ENCODE measurements around the gene TFEC. TPM values are rescaled to one million over a fixed set of nuclear protein-coding genes. Genes with fewer than 3 reads are reported as not detected.
"Not testable (repeated sequence)": the region's sequence is repeated elsewhere in the genome, so short reads cannot be mapped to it uniquely, and the experiment has no call there.

TFEC gene
- total RNA-seq, 2 experiments from 2014 or later: 1.0 to 1.2 TPM

DNA sequence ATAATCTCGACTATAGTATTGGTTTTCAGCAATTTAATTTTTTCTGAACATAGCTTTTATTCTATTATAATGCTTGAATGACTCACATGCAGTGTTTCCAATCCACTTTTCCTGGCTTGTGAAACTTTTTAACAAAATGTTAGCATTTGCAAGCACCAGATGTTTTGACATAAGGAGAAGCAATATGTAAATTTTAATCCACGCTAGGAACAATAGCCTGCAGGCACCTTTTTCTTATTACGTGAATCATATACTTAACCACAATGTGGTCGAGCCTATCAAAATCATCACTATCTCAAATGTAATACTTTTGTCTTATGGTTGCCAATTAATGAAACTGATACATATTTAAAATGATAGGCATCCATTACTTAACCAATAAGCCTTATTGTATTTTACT, 97.1 kb downstream of the TFEC start:
- DNase-seq (no peak), ATAC-seq (no peak)
- no peaks in the 10 kb centered on the region for H3K27me3 Mint-ChIP-seq
- H3K9me3 Mint-ChIP-seq (ENCODE audit: low read depth): no peaks in the 10 kb centered on the region
- H3K4me1 Mint-ChIP-seq: no peaks in the 10 kb centered on the region
- no peak overlapping the region for H3K27ac Mint-ChIP-seq
- H3K36me3 Mint-ChIP-seq: no peaks in the 10 kb centered on the region
- CTCF ChIA-PET: no interaction called here
- no peak overlapping the region for H3K4me3 Mint-ChIP-seq

DNA sequence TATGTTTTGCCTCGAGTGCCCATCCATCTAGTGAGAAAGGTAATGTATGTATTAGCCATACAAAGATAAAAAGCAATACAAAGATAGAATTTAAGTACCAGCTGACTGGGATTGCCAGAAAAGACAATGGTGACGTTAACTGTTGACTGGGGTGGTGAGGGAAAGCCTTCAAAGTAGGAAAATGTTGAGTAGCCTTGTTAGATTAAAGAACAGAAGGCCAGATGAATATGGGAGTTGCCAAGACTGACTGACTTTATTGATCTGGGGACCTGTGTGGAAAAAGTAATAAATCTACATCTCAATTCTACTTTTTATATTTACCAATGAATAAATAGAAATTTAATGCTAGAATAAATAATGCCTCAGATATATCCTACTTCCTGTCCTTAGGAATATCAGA, 97.7 kb downstream of the TFEC start:
- no peak for ATAC-seq
- no peak for DNase-seq
- no peak overlapping the region for H3K4me3 Mint-ChIP-seq
- H3K27ac Mint-ChIP-seq: no peak overlapping the region
- CTCF ChIA-PET: no interaction called here
- no peaks in the 10 kb centered on the region for H3K4me1 Mint-ChIP-seq
- H3K27me3 Mint-ChIP-seq: no peaks in the 10 kb centered on the region
- no peaks in the 10 kb centered on the region for H3K36me3 Mint-ChIP-seq
- no peaks in the 10 kb centered on the region for H3K9me3 Mint-ChIP-seq (ENCODE audit: low read depth)

DNA sequence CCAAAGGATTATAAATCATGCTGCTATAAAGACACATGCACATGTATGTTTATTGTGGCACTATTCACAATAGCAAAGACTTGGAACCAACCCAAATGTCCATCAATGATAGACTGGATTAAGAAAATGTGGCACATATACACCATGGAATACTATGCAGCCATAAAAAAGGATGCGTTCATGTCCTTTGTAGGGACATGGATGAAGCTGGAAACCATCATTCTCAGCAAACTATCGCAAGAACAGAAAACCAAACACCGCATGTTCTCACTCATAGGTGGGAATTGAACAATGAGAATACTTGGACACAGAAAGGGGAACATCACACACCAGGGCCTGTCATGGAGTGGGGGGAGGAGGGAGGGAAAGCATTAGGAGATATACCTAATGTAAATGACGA, 100.4 kb downstream of the TFEC start:
- CTCF ChIA-PET; H3K27me3 Mint-ChIP-seq; DNase-seq; H3K27ac Mint-ChIP-seq; H3K36me3 Mint-ChIP-seq; H3K4me3 Mint-ChIP-seq; ATAC-seq; H3K4me1 Mint-ChIP-seq; H3K9me3 Mint-ChIP-seq (ENCODE audit: low read depth): not testable (repeated sequence)

DNA sequence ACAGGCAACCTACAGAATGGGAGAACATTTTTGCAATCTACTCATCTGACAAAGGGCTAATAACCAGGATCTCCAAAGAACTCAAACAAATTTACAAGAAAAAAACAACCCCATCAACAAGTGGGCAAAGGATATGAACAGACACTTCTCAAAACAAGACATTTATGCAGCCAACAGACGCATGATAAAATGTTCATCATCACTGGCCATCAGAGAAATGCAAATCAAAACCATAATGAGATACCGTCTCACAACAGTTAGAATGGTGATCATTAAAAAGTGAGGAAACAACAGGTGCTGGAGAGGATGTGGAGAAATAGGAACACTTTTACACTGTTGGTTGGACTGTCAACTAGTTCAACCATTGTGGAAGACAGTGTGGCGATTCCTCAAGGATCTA, 100.8 kb downstream of the TFEC start:
- H3K27ac Mint-ChIP-seq; CTCF ChIA-PET; H3K4me3 Mint-ChIP-seq; H3K36me3 Mint-ChIP-seq; H3K4me1 Mint-ChIP-seq; H3K9me3 Mint-ChIP-seq (ENCODE audit: low read depth); H3K27me3 Mint-ChIP-seq; ATAC-seq; DNase-seq: not testable (repeated sequence)

DNA sequence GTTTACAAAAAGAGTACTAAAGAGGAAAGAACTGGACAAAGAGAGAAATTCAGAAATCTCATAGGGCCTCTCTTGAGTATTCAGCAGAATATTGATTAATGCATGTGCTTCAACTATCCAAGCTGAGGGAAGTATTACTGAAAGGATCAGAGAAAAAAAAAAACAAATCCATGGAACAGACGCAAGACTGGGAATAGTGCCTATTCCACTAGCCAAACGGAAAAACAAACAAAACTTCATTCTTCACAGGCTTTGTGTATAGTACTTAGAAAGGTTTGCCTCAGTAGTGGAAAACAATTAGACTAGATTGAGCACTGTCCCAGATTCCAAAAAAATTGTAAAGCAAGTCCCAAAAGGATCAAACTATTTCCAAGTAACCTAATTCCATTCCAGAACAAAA, 106.2 kb downstream of the TFEC start:
- Mint-ChIP-seq H3K36me3 (no peaks in the 10 kb centered on the region), H3K4me3 (no peak overlapping the region), H3K27me3 (no peaks in the 10 kb centered on the region), H3K4me1 (no peaks in the 10 kb centered on the region), H3K9me3 (ENCODE audit: low read depth) (no peaks in the 10 kb centered on the region), H3K27ac (no peak overlapping the region)
- DNase-seq (no peak), ATAC-seq (no peak)
- CTCF ChIA-PET: no interaction called here

DNA sequence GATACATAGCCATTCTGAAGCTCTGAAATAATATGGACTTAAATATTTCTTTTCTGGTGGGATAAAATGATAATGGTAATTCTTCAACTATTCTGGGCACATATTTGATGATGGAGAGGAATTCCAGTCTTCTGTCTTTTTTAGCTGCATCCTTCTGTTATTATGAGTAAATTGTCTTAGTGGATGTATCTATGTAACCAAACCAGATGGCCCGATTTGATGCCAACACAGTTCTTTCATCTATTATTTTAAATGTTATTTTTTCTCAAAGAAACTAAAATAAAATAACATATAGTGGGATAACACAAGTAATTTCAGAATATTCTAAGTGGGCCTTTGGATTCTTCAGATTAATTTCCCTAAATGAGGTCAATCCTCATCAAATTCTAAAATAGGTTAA, 110.2 kb downstream of the TFEC start:
- no peak overlapping the region for H3K4me3 Mint-ChIP-seq
- DNase-seq (no peak), ATAC-seq (no peak)
- H3K27me3 Mint-ChIP-seq: no peaks in the 10 kb centered on the region
- CTCF ChIA-PET: no interaction called here
- no peaks in the 10 kb centered on the region for H3K4me1 Mint-ChIP-seq
- H3K9me3 Mint-ChIP-seq (ENCODE audit: low read depth): no peaks in the 10 kb centered on the region
- no peaks in the 10 kb centered on the region for H3K36me3 Mint-ChIP-seq
- H3K27ac Mint-ChIP-seq: no peak overlapping the region

DNA sequence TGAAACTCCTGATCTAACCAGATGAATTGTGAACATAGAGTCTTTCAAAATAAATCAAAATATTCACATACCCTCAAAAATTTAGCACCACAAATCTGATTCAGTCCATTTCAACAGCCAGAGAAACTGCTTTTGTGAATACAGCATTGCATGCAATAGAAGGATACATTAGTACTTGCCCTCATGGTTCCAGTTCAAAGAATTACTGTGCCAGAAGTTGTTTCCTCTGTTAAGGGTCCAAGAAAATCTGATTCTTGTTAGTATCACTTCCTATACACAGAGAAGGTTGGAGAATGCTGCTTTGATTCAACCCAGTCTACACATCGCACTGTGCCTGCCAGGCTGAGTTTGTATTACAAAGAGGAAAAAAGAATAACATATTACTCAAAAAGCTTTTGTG, 115.6 kb downstream of the TFEC start:
- H3K27me3 Mint-ChIP-seq: peaks cover 18% of the 10 kb centered on the region
- no peaks in the 10 kb centered on the region for H3K9me3 Mint-ChIP-seq (ENCODE audit: low read depth)
- H3K27ac Mint-ChIP-seq: no peak overlapping the region
- ATAC-seq: no peak
- CTCF ChIA-PET: interaction anchor here (0.9 kb wide), 1 partner anchor 10 kb away, joined by 3 read pairs; no protein-coding TSS in a partner anchor
- no peaks in the 10 kb centered on the region for H3K36me3 Mint-ChIP-seq
- H3K4me3 Mint-ChIP-seq: no peak overlapping the region
- no peak for DNase-seq
- no peaks in the 10 kb centered on the region for H3K4me1 Mint-ChIP-seq

DNA sequence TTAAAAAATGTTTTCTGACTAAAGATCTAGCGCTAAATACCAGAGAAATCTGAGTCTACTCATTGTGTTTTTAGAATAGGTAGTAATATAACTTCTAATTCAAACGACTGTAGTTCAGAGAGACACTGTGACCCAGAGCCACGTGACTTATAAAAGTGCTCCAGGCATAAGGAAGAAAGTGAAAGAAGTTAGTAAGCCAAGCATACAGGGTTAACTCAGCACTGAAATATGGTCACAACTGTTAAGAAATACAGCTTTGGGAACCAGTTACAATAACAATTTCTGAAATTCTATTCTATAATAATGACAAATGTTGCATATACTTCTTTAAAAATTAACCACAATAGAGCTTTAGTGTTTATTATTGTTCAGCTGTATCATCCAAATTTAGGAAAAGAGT, 119.1 kb downstream of the TFEC start:
- Mint-ChIP-seq H3K36me3 (no peaks in the 10 kb centered on the region), H3K4me1 (no peaks in the 10 kb centered on the region), H3K27me3 (peaks cover 29% of the 10 kb centered on the region), H3K9me3 (ENCODE audit: low read depth) (no peaks in the 10 kb centered on the region), H3K27ac (no peak overlapping the region), H3K4me3 (no peak overlapping the region)
- no peak for DNase-seq
- CTCF ChIA-PET: no interaction called here
- no peak for ATAC-seq

DNA sequence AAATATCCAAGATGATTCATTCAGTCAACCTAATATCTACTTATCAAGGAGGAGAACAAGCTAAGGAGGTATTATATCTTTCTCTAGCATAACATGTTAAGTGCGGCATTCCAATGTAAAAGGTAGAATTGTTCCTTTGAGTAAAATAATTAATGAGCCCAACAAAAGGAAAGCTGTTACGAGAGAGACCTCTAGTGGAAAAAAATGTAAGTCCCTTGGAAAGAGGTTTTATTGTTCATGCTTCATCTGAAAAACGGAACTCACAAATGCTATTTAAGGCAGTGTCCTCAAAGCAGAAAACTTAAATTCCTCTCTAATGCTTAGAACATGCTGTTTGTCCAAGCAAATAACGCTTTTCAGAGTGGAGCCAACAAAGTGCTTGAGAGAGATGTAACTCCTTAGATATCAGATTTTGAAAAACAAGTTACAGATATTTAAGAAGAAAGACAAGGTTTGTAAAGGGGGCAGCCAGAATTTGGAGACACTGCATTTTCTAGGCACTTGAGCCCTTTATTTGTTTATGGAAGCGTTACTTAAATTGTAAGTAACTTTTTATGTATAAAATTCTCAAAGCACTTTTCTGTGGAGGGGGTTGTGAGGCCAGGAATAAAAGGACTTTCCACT, 119.9 kb downstream of the TFEC start:
- no peak for DNase-seq
- no peak for ATAC-seq
- no peak overlapping the region for H3K4me3 Mint-ChIP-seq
- no peaks in the 10 kb centered on the region for H3K4me1 Mint-ChIP-seq
- CTCF ChIA-PET: no interaction called here
- H3K27ac Mint-ChIP-seq: no peak overlapping the region
- H3K27me3 Mint-ChIP-seq: peaks cover 34% of the 10 kb centered on the region
- no peaks in the 10 kb centered on the region for H3K36me3 Mint-ChIP-seq
- no peaks in the 10 kb centered on the region for H3K9me3 Mint-ChIP-seq (ENCODE audit: low read depth)

DNA sequence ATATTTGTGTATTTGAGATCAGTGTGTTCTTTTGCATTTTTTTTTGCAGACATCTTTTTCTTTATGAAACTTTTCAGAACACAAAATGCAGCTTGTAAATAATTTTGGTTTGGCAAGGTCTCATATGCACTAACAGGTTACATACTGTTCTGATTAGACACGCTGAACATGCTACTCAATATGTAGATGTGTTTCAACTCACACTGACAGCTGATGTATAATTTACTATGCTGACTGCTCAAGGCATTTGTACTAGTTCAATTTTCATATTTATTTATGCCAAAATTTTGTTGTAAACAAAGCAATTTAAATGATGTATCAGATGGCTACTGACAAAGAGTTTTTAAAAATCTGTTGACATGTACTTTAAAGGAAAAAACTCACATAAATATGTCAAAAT, 123.8 kb downstream of the TFEC start:
- H3K9me3 Mint-ChIP-seq (ENCODE audit: low read depth): no peaks in the 10 kb centered on the region
- CTCF ChIA-PET: no interaction called here
- ATAC-seq: no peak

DNA sequence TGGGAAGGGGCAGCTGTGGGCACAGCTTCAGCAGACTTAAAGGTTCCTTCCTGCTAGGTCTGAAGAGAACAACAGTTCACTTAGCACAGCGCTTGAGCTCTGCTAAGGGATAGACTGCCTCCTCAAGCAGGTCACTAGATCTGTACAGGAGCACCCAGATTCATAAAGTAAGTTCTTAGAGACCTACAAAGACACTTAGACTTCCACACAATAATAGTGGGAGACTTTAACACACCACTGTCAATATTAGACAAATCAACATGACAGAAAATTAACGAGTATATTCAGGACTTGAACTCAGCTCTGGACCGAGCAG, 140.9 kb downstream of the TFEC start:
- Mint-ChIP-seq H3K4me1 (no peaks in the 10 kb centered on the region), H3K27ac (no peak overlapping the region), H3K36me3 (no peaks in the 10 kb centered on the region), H3K4me3 (no peak overlapping the region), H3K27me3 (peaks cover 3% of the 10 kb centered on the region), H3K9me3 (ENCODE audit: low read depth) (peaks cover 3% of the 10 kb centered on the region)
- DNase-seq (no peak), ATAC-seq (no peak)
- CTCF ChIA-PET: no interaction called here

More for the DNA sequence above, 123.8 kb downstream of the TFEC start:
- H3K4me1 Mint-ChIP-seq: no peaks in the 10 kb centered on the region
- no peak overlapping the region for H3K4me3 Mint-ChIP-seq
- no peak overlapping the region for H3K27ac Mint-ChIP-seq
- H3K36me3 Mint-ChIP-seq: no peaks in the 10 kb centered on the region
- H3K27me3 Mint-ChIP-seq: peaks cover 23% of the 10 kb centered on the region
- no peak for DNase-seq

DNA sequence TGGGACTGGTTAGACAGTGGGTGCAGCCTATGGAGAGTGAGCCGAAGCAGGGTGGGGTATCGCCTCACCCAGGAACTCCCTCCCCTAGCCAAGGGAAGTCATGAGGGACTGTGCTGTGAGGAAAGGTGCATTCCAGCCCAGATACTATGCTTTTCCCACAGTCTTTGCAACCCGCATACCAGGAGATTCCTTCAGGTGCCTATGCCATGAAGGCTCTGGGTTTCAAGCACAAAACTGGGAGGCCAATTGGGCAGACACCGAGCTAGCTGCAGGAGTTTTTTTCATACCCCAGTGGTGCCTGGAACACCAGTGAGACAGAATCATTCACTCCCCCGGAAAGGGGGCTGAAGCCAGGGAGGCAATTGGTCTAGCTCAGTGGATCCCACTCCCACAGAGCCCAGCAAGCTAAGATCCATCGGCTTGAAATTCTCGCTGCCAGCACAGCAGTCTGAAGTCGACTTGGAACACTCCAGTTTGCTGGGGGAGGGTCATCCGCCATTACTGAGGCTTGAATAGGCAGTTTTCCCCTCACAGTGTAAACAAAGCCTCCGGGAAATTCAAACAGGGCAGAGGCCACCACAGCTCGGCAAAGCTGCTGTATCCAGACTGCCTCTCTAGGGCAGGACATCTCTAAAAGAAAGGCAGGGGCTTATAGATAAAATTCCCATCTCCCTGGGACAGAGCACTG, 141.4 kb downstream of the TFEC start:
- Mint-ChIP-seq H3K27ac (no peak overlapping the region), H3K4me3 (no peak overlapping the region), H3K9me3 (ENCODE audit: low read depth) (peaks cover 3% of the 10 kb centered on the region), H3K4me1 (no peaks in the 10 kb centered on the region), H3K36me3 (no peaks in the 10 kb centered on the region), H3K27me3 (peaks cover 3% of the 10 kb centered on the region)
- ATAC-seq (no peak), DNase-seq (no peak)
- CTCF ChIA-PET: no interaction called here

DNA sequence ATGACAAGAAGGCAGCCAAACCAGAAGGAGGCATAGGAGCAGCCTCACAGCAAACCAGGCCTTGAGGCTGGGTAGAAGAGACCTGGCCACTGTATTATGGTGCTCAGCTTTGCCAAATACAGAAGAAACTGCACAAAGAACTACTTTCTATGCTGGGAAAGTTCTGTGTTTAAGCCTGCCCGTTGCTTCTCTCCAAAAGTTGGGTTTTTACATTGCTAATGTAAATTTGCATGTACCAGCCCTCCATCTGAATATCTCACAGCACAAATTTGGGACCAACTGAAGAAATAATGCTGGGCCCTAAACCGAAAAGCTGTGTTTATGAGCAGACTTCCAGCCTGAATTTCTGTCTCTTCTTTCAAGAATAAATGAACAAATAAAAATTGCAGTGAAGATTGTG, 145.0 kb downstream of the TFEC start:
- CTCF ChIA-PET: no interaction called here
- ATAC-seq (no peak), DNase-seq (no peak)
- H3K36me3 Mint-ChIP-seq: no peaks in the 10 kb centered on the region
- H3K4me1 Mint-ChIP-seq: no peaks in the 10 kb centered on the region
- no peaks in the 10 kb centered on the region for H3K27me3 Mint-ChIP-seq
- no peak overlapping the region for H3K27ac Mint-ChIP-seq
- no peak overlapping the region for H3K4me3 Mint-ChIP-seq
- H3K9me3 Mint-ChIP-seq (ENCODE audit: low read depth): no peaks in the 10 kb centered on the region

Data from activated CD8-positive, alpha-beta memory T cell treated with anti-CD3 and anti-CD28 coated beads, Interleukin-2, amount 10 ng/mL, durations not matched to agents 7 days and 5 days (primary cell).